HG02642 (cell line): ENCODE measurements around the gene CIITA.

Source experiments
- ATAC-seq: cut with Tn5 transposase; IDR thresholded peaks from one replicate; pipeline ENCODE4 v1.9.1; 2021; ENCODE audit warnings: mild to moderate bottlenecking; ENCODE audit not compliant: unreplicated experiment, poor library complexity

CIITA gene

DNA sequence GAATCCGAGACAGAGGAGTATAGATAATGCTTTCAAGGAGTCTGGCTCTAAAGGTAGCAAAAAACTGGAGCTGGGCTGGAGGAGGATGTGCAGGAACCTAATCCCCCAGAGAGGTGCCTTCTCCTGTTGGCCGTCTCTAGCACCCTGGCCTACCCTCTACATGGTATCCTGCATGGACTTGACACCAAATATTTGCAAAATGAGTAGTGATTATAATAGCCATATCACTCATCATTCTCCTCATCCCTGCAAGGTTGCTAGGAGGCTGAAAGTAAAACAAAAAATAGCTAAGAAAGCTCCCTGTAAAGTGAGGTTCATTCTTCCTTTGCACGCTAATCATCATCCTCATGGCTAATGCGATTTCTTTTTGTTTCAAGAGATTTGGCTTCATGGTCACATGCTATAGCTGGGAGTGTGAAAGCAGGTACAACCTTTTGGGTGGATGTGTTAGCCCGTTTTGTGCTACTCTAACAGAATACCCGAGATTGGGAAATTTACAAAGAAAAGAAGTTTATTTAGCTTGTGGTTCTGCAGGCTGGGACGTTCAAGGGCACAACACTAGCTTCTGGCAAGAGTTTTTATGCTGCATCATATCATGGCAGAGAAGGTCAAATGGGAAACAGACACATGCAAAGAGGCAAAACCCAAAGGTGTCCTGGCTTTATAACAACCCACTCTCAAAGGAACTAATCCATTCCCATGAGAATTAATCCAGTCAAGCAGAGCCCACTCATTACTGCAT is 27.1 kb upstream of the CIITA start:
- ATAC-seq, result no peak

DNA sequence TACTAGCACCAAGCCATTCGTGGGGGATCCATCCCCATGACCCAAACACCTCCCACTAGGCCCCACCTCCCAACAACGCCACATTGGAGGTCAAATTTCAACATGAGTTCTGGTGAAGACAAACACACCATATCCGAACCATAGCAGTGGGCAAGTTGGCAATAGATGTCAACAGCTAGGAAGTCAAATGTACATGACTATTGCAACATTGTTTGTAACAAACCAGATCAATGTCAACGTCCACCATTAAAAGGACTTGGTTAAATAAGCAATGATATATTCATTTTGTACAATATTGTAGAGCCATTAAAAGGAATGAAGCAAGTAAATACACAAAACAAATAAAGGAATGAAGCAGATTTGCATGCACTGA is 26.5 kb upstream of the CIITA start:
- no peak for ATAC-seq

DNA sequence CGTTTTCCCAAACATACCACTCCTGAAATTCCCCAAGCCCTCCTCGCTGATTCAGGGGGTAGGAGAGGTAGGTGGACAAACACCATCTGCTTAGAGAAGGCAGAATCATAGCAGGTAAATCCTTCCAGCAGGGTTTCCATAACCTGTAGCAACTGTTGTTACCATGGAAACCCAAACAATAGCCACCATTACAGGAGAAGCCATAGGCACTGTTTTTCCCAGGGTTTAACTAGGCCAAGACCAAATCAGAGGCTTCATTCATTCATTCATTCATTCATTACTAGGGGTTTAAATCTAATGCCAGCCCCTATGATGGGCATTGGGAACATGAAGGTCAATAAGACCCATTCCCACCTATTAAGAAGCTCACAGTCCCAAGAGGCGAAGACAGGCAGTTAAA is 25.5 kb upstream of the CIITA start:
- ATAC-seq, result no peak

DNA sequence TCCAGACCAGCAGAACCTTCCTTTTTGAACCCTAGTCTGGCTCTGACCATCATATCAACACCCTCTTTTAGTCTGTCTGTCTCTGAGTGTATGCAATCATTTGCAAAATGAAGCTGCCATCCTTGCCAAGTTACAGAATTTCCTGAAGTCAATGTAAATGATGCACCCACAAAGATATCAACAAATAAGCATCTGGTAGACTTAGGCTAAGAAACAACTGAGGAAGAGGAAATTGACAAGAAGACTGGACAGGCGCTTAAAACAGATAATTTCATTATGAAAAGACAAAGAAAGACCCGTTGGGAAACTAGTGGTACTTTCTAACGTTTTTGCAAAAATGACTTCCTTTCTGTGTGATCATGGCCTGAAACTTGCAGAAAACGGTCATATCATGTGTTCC is 24.7 kb upstream of the CIITA start:
- ATAC-seq, result no peak

DNA sequence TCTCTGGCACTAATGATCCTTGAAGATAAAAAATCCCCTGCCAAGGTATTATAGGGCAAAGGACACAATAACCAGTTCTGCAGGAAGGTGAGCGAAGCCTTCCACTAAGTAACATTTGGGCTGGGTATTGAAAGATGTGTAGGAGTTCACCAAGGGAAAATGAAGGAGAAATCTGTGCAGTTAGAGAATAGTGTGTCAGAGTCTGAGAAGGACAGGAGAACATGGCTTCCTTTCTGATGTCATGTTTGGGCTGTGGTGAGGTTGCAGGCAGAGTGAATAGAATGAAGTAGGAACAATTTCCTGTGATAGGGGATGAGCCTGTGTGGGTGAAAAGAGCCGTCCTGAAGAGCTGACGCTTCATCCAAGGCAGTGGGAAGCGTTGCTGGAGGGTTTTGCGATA is 24.1 kb upstream of the CIITA start:
- no peak for ATAC-seq

DNA sequence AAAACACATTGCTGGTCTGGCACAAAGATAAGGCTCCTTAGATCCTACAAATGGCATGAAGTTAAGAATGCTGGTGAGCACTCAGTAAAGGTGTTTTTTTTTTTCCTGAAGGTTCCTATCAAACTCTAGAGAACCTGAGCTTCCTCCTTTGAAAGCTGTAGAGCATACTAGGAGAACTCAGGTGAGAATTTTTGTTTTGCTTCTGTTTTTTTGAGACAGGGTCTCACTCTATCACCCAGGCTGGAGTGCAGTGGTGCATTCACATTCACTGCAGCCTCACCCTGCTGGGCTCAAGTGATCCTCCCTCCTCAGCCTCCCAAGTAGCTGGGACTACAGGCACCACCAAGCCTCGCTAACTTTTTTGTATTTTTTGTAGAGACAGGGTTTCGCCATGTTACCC is 21.0 kb upstream of the CIITA start:
- no peak for ATAC-seq

DNA sequence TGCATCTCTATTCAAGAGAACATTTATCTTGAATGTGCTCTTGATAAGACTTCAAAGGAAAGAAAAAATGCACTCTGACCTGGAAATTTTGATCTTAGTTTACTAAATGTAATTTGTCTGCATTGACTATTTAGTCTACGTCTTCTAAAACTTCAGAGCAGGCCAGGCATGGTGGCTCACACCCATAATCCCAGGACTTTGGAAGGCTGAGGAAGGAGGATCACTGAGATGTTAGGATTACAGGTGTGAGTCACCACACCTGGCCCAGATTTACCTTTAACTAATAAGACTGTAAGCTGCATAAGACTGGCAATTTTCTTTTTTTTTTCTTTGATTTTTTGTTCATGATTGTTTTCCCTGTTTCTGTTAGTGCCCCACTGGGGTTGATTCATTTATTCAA is 18.8 kb upstream of the CIITA start:
- no peak for ATAC-seq

DNA sequence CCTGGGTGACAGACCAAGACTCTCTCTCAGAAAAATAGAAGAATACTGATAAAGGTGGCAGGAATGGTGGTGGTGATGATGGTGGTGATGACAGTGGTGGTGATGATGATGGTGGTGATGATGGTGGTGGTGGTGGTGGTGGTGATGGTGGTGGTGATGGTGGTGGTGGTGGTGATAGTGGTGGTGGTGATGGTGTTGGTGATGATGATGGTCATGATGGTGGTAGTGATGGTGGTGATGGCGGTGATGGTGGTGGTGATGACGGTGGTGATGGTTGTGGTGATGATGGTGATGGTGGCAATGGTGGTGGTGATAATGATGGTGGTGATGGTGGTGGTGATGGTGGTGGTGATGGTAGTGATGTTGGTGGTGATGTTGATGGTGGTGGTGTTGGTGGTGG is 18.0 kb upstream of the CIITA start:
- ATAC-seq, result no peak

DNA sequence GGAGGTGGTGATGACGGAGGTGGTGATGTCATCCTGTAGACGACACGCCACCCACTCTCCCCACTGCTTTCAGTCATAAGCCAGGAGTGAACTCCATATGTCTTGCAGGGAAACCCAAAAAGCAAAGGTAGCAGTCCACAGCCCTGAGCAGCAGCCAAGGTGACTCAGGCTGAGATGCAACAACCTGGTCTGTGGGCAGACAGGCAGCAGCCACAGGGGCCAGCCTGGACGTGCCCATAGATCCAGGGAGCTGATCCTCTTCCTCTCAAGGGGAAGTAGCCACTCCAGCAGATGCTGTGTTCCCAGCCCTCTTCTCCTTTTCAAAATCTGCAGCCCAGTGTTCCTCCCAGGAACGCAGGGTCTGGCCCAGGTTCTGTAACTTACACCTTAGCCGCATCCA is 17.3 kb upstream of the CIITA start:
- ATAC-seq, result no peak

DNA sequence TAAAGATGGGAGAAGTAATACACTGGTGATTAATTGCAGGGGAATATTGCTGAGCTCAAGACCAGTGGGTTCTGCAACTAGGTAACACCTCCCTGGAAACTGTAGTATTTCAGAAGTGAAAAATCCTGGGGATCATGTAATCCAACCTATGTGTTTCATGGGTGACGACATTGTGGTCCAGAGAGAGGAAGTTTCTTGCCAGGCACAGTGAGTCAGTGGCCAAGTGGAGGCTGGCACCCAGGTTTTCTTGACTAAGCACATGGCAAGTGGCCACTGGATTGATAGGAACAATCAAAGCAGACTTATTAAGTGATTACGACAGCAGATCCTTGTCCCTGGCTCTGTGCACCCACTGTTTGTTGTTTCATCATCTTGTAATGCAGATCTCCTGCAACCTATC is 14.6 kb upstream of the CIITA start:
- no peak for ATAC-seq

DNA sequence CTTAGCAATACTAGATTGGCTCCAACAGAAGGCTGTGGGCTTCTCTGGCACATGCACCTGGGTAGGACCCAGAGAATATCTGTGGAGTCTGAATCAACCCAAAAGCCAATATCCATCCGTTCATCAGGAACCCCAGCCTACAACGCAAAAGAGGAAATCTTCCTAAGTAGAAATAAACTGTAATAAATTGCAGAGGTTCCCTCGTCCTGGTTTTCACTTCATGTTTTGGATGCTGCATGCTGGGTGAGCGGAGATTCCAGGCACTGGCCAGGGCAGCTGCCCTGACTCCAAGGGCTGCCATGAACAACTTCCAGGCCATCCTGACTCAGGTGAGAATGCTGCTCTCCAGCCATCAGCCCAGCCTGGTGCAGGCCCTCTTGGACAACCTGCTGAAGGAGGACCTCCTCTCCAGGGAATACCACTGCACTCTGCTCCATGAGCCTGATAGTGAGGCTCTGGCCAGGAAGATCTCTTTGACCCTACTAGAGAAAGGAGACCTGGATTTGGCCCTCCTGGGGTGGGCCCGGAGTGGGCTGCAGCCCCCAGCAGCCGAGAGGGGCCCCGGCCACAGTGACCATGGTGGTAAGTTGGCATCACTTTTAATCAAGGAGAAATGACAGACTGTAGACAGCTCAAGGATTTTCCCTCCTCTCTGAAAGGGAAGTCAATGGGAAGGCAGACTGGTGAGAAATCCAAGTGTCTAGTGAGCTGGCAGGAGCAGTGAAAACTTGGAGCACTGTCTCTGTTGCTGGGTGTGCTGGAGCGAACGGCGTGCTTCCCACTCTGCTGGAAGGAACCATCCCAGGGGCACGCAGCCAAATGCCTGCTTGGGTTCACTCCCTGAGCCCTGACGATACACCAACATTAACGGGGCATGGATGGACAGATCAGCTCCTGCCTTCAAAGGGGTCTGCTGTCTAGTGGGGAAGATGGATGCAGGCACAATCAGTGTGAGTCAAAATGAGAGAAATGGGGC is 10.7 kb upstream of the CIITA start:
- ATAC-seq, result no peak

DNA sequence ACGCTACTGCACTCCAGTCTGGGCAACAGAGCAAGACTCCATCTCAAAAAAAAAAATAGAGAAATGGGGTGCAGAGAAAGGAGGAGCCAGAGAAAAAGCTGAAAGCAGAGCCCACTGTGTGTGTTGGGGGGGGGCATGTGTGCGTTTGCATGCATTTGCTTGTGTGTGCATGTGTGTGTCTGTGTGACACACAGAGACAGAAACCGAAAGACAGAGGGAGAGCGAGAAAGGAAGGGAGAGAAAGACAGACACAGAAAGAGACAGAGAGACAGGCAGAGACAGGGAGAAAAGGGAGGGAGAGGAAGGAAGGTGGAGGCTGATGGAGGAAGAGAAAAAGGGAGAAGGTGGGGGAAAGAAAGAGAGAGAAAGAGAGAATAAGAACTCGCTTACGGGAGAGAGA is 9.8 kb upstream of the CIITA start:
- no peak for ATAC-seq

DNA sequence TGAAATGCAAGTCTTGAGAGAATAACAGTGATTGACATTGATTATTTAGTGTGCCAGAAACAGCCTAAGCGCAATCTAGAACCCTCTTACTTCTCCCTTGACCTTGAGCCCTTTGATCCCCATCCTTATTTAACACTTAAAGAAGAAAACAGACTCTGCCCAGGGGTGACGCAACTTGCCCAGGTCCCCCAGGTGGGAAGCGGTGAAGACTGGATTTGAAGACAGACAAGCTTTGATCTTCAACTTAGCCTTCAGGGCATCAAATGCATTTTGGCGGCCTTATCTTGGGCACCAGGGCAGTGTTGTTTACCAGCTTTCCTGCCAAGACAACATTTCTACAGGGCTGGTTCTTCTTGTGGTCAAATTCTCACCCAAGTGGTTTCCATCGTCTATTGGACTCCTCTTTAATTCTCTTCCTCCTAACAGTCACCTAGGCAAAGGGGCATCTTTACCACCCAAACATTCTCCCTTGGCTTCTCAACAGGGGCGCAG is 8.9 kb upstream of the CIITA start:
- ATAC-seq, result no peak

DNA sequence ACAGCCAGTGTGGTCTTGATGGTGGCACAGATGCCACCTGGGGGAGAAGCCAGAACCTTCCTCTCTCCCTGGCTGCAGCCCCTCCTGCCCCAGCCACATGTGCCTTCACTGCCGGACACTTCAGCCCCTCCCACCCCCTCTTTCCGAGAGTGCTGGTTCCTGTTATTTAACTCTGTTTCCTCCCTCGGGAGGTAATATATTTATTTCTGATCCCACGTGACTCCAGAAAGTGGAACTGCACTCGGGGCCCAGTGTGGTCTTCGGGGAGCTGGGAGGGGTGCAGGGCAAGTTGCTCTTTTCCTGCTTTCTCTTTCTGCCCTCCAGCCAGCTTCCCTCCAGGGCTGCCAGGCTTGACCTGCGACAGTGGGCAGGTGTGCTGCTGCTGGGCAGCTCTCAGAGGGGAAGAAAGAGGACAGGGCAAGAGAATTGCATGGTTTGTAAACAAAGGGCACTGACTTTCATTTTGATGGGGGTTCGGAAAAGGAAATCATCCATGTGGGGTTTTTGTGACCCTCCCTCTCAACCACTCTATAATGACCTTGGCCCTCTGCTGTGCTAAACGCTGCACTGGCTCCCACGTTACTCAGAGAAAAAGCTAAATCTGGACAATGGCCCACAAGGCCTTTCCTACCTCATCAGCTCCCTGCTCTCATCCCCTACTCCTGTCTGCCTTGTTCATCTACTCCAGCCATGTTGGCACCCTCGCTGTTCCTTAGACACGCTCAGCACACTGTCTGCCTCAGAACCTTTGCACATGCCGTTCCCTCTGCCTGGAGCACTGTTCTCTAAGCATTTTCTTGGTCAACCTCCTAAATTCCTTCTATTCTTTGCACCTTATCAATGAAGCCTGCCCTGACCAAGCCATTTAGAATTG is 8.2 kb upstream of the CIITA start:
- ATAC-seq, result peak; percentile 39

DNA sequence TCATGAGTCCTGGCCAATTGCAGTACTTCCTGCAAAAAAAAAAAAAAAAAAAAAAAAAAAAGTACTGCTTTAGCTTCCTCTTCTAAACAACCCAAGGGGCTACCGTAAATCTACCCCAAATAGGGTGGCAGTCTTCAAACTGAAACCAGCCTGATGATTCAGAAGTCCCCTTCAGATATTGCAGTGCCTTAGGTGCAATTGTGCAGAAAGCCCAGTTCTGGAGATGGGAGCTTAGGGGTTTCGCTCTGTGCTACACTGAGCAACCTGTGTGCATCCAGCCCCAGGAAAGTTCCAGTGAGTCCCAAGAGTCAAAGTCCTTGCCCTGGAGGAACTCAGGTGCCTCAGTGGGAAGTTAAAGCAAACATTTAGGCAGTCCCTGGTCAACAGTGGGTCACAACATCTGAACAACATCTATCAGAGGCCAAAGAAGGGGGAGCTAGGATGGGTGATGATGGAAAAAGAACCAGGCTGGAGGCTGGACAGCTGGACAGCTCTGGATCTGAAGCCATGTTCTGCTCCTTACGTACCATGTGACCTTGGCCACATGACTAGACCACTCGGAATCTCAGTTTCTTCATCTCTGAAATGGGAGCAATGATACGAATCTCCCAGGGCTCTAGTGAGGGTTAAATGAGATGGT is 6.7 kb upstream of the CIITA start:
- no peak for ATAC-seq

DNA sequence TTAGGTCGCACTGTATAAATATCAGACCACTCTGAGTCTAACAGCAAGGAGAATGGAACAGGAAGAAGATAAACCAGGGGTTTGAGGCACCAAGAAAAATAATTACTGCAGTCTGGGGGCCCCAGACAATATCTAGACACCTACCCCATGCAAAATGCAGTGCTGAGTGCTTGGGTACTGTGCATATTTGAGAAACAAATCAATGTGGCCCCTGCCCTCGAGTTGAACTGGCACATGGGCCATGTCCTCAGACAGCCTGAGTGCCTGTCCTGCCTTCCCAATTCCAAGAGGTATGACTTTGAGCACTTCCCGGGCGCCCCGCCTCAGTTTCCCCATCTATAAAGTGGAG is 6.2 kb upstream of the CIITA start:
- no peak for ATAC-seq

DNA sequence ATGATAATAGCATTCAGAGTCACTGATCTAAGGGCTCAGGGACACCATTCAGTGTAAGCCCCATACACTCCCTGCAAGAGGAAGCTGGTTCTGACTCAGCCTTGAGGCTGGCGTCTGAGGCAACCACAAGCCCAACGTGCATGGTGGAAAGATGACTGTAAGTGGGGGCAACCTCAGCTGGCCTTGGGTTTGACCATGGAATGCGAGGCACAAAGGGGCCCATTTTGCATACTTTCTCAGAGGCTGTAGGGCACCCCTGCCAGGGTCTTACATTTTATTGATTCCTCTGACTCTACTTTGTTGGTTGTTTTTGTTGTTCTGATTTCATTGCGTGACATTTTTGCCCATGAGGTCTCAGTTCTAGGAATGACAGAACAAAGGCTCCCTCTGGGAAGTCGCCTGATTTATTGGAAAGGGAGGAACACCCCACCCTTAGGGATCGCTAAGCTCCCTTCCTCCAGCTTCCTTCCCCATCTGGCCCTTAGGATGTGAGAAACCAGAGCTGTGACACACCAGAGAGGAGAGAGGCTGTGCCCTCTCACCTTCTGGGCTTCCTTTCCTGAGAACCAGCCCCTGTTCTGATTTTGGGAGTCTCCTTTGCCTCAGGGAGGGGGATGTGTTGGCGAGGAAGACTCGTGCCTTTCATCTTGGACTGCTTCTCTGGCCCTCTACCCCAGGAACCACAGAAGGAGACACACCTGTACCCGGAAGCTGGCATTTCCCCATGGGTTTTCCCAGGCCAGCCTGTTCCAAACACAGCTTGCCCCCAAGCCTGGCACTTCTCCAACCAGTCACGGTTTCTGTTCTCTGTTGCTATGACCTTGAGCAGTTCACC is 5.6 kb upstream of the CIITA start:
- ATAC-seq, result peak; percentile 52

DNA sequence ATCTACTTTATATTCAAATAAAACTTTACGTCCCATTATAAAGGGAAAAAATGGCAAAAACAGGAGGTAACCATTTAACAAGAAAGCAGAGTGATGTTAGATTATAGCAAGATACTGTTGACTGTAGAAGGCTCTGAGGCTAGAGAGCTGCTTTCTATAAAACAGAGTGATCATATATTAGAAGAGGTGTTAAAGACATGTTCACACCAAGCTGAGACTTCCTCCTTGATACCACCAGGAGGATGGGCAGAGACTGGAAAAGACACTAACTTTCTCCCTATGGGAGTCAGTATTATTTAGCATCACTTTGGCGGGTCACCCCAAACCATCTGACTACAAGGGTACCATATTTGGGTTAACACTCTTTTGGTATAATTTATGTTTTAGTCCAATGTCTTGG is 687 bp upstream of the CIITA start:
- ATAC-seq, result no peak

DNA sequence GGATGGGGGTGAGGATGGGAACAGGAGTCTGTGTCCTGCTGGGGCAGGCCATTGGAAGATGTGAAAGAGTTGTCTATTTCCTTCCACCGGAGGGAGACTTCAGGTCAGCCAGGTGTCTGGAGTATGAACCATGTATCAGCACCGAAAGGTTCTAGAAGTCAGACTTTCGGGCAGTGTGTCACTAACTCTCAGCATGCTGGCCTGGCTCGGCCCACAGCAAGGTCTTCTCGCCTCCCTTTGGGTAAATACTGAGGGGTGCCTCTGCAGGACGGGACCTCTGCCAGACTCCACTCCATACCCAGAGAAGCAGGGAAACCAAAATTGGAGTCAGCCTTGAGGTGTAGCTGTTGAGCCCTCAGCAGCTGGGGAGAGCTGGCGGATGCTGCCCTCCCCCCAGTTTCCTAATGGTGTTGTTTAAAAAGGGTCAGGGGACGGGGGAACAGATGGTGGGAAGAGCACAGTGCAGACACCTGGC is 507 bp downstream of the CIITA start:
- peak; percentile 22 for ATAC-seq
